LNCAP (cell line): ENCODE measurements around the gene RELT.

ENCODE experiments used
- CTCF ChIP-seq: fragments of 450-650 bp; IDR thresholded peaks from 2 replicates; pipeline ENCODE4 v1.5.1; 2017; ENCODE audit warnings: mild to moderate bottlenecking

Gene RELT

GRCh38 chr11:73426219-73426850 lies 50.1 kb downstream of the RELT start:
- no peak for TF ChIP-seq CTCF

GRCh38 chr11:73428227-73428626 lies 52.0 kb downstream of the RELT start:
- TF ChIP-seq CTCF = no peak

GRCh38 chr11:73428699-73429098 lies 52.5 kb downstream of the RELT start:
- TF ChIP-seq CTCF = no peak

GRCh38 chr11:73429121-73429750 lies 53.0 kb downstream of the RELT start:
- no peak for TF ChIP-seq CTCF

- no peak for TF ChIP-seq CTCF
Measured at GRCh38 chr11:73430326-73430725, 54.1 kb downstream of the RELT start.

DNA sequence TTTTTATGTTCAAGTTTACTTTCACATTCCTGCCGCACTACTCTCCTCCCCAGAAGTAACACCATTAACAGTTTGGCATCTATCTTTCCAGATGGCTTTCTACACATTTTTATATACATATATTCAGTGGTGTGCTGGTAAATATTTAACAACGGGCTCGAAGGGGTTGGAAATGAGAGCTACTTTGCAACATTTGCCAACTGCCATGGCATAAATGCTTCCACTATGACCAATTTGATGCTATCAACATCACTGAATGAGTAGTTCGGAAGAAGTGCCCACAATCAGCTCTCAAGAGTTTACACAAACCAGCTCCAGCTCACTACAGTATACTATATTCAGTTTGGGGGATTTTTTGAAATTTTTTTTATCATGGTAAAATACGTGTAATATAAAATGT lies 55.2 kb downstream of the RELT start:
- TF ChIP-seq CTCF = no peak

DNA sequence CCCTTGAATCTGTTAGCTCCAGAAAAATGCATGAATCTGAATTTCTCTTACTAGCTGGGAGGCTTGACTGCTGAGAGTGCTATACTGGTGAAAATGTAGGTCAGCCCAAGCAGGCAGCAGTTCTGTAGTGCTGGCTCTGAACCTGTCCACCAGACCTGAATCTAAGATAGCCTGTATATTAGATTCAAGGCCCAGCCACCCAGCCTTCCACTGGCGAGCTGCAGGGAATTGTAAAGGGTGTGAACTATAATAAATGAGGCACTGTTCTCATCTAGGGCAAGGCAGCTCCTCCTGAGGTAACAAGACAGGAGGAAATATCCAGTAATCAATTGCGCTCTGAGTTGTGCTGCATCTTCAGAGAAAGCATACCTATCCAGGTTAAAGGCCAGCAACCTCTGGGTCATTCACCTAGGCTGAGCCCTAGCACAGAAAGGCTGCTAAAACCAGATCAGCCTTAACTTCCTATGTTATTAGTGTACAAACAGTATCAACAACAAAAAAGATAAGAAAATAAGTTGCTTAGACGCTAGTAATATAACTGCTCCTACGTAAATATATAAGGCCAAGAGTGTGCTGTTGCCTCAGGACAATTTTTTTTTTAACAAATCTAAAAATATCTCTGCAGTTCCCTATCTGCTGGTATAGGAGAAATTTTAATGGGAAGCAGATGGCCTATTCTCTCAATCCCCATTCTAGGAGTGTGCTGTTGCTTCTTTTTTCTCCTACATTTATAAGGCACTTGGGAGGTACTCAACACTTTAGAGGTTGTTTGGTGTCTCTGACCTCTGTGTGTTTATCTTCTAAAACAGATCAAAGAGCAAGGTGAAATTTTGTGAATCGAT lies 63.0 kb downstream of the RELT start:
- TF ChIP-seq CTCF = no peak
